Measurements from ENCODE around the gene TUBB4B.
A peak's percentile ranks its signal among the peaks of the same experiment; 100 is the strongest.

TUBB4B gene

DNA sequence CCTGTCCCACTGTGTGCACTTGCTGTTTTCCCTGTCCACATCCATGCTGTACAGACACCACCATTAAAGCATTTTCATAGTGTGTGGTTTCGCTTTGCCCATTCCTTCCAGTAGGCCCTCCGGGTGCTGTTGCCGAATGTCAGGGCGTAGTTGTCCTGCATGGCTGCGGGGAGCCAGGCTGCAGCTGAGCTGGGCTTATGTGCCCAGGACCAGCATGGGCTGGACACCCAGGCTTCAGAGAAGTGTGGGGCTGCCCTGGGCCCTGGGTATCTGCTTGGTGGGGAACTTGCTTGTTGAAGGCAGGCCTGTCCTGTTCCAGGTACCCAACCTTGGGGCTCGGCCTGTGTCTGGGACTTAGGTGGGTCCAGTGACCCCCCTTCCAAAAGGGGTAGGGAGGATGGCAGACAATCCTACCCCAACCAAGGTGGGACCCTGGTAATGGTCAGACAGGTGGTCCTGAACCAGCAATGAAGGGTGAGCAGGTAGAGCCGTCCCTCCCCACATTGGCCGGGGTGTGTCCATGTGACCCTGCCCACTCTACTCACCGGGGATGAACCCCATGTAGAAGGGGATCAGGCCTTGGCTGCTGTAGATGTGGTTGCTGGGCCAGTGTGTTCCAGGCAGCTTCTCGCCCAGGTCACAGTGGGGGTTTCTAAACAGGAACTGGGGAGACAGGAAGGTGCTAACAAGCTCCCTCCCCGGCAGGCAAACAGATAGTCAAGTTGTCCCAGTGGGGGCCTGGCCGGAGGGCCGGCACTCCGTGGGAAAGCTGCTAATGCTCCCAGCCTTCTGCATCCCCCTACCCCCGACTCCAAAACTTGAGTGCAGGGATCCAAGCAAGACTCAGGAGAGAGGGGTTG is 2.8 kb downstream of the TUBB4B start:
- peaks cover 38% of the 10 kb centered on the region for H4K20me1 ChIP-seq (ENCODE audit: insufficient read depth, low read length)
- peaks cover 25% of the 10 kb centered on the region for H3K36me3 ChIP-seq (ENCODE audit: insufficient read depth, low read length)
- H3K27ac ChIP-seq (ENCODE audit: low read length): no peak overlapping the region
- H3K79me2 ChIP-seq (ENCODE audit: insufficient read depth, low read length): peaks cover 25% of the 10 kb centered on the region
- TF ChIP-seq EZH2 (IDR thresholded peaks at IDR 0.05; ENCODE audit: borderline replicate concordance, low read depth, low read length, severe bottlenecking): no peak
- TF ChIP-seq, protein P1, sequence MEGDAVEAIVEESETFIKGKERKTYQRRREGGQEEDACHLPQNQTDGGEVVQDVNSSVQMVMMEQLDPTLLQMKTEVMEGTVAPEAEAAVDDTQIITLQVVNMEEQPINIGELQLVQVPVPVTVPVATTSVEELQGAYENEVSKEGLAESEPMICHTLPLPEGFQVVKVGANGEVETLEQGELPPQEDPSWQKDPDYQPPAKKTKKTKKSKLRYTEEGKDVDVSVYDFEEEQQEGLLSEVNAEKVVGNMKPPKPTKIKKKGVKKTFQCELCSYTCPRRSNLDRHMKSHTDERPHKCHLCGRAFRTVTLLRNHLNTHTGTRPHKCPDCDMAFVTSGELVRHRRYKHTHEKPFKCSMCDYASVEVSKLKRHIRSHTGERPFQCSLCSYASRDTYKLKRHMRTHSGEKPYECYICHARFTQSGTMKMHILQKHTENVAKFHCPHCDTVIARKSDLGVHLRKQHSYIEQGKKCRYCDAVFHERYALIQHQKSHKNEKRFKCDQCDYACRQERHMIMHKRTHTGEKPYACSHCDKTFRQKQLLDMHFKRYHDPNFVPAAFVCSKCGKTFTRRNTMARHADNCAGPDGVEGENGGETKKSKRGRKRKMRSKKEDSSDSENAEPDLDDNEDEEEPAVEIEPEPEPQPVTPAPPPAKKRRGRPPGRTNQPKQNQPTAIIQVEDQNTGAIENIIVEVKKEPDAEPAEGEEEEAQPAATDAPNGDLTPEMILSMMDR (IDR thresholded peaks at IDR 0.05; ENCODE audit: borderline replicate concordance, extremely low read depth, low read length, poor library complexity, severe bottlenecking): no peak
- H3K4me3 ChIP-seq (ENCODE audit: low read depth in 1 of 2, low read length in 2 of 2): peak overlapping the region in 1 of 2 experiments; percentile 39; a peak in 1 of 4 replicates
- no peak overlapping the region for H3K9ac ChIP-seq (ENCODE audit: low read depth, low read length)
- H2AFZ ChIP-seq (ENCODE audit: low read depth, low read length): no peak overlapping the region
- peak overlapping the region; percentile 90; the same call in 1 of the 2 replicates for H3K4me2 ChIP-seq (ENCODE audit: insufficient read depth, low read length)
- no peaks in the 10 kb centered on the region for H3K27me3 ChIP-seq (ENCODE audit: insufficient read depth, low read length, poor library complexity)
- ATAC-seq (ENCODE audit: insufficient read depth, low read depth) (no peak), DNase-seq (no peak)
- peaks cover 34% of the 10 kb centered on the region for H3K4me1 ChIP-seq (ENCODE audit: insufficient read depth, low read length)
- H3K9me3 ChIP-seq (ENCODE audit: insufficient read depth, low read length, severe bottlenecking): no peaks in the 10 kb centered on the region

GRCh38 chr9:137244486-137245449 is 3.7 kb downstream of the TUBB4B start:
- DNase-seq: no peak
- H3K4me2 ChIP-seq (ENCODE audit: insufficient read depth, low read length): no peak overlapping the region

GRCh38 chr9:137245450-137246421 is 4.6 kb downstream of the TUBB4B start:
- Histone ChIP-seq H2AFZ (ENCODE audit: low read depth, low read length) (no peak overlapping the region), H3K36me3 (ENCODE audit: insufficient read depth, low read length) (peaks cover 25% of the 10 kb centered on the region), H3K9ac (ENCODE audit: low read depth, low read length) (no peak overlapping the region), H3K4me1 (ENCODE audit: insufficient read depth, low read length) (peaks cover 18% of the 10 kb centered on the region), H3K27me3 (ENCODE audit: insufficient read depth, low read length, poor library complexity) (no peaks in the 10 kb centered on the region), H4K20me1 (ENCODE audit: insufficient read depth, low read length) (peaks cover 36% of the 10 kb centered on the region), H3K79me2 (ENCODE audit: insufficient read depth, low read length) (peaks cover 16% of the 10 kb centered on the region), H3K9me3 (ENCODE audit: insufficient read depth, low read length, severe bottlenecking) (no peaks in the 10 kb centered on the region), H3K4me3 (ENCODE audit: low read depth in 1 of 2, low read length in 2 of 2) (no peak overlapping the region), H3K27ac (ENCODE audit: low read length) (no peak overlapping the region), H3K4me2 (ENCODE audit: insufficient read depth, low read length) (no peak overlapping the region)
- no peak for ATAC-seq (ENCODE audit: insufficient read depth, low read depth)
- no peak for DNase-seq
- TF ChIP-seq, protein P1 (IDR thresholded peaks at IDR 0.05; ENCODE audit: borderline replicate concordance, extremely low read depth, low read length, poor library complexity, severe bottlenecking): no peak
- no peak for TF ChIP-seq EZH2 (IDR thresholded peaks at IDR 0.05; ENCODE audit: borderline replicate concordance, low read depth, low read length, severe bottlenecking)

More at GRCh38 chr9:137244486-137245449, 3.7 kb downstream of the TUBB4B start:
- Histone ChIP-seq H3K9me3 (ENCODE audit: insufficient read depth, low read length, severe bottlenecking) (no peaks in the 10 kb centered on the region), H3K4me3 (ENCODE audit: low read depth in 1 of 2, low read length in 2 of 2) (no peak overlapping the region), H3K9ac (ENCODE audit: low read depth, low read length) (no peak overlapping the region), H2AFZ (ENCODE audit: low read depth, low read length) (no peak overlapping the region), H3K4me1 (ENCODE audit: insufficient read depth, low read length) (peaks cover 25% of the 10 kb centered on the region), H3K36me3 (ENCODE audit: insufficient read depth, low read length) (peaks cover 25% of the 10 kb centered on the region), H3K27me3 (ENCODE audit: insufficient read depth, low read length, poor library complexity) (no peaks in the 10 kb centered on the region), H3K27ac (ENCODE audit: low read length) (no peak overlapping the region), H3K79me2 (ENCODE audit: insufficient read depth, low read length) (peaks cover 21% of the 10 kb centered on the region), H4K20me1 (ENCODE audit: insufficient read depth, low read length) (peaks cover 36% of the 10 kb centered on the region)
- TF ChIP-seq EZH2 (IDR thresholded peaks at IDR 0.05; ENCODE audit: borderline replicate concordance, low read depth, low read length, severe bottlenecking): no peak
- TF ChIP-seq, protein P1 (IDR thresholded peaks at IDR 0.05; ENCODE audit: borderline replicate concordance, extremely low read depth, low read length, poor library complexity, severe bottlenecking): no peak
- ATAC-seq (ENCODE audit: insufficient read depth, low read depth): no peak

All from DND-41 (cell line).